ENCODE results near the gene AKAP1. TPM values are rescaled to one million over a fixed set of nuclear protein-coding genes. Genes with fewer than 3 reads are reported as not detected.

The AKAP1 gene
- total and polyA plus RNA-seq, 8 donors = 6.6 to 348 (median 59.4) TPM

DNA sequence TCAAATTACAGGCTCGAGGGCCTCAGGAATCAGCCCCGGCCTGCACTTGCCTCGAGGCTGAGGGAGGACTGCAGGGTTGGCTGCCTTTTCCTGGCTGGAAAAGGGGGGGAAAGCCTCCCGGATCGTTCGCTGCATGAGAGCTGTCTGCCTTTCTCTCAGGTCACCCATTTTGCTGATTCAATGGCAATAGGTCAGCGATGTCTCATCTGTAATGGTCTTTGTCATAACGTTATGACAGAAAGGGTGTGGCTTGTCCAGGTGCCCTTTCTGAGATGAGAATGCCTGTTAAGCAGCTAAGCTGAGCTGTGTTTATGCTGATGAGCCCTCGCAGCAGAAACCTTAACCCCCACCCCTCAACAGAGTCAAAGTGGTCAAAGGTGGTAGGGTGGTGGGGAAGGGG lies 81.8 kb downstream of the AKAP1 start:
- peaks cover 0 to 5% (median 0%) of the 10 kb centered on the region in 3 donors for H3K27me3 ChIP-seq
- H3K36me3 ChIP-seq = no peaks in the 10 kb centered on the region
- no peak for DNase-seq
- intact Hi-C loops (cut with DNase I; ENCODE audit: low total_unique reads) = no loop called here
- no peak overlapping the region for H3K4me3 ChIP-seq
- WGBS, 5 donors = 34 to 47% (median 40%) methylated on average over 9 of the region's 9 CpGs
- H3K4me1 ChIP-seq = no peaks in the 10 kb centered on the region
- no peaks in the 10 kb centered on the region for H3K9me3 ChIP-seq
- TF ChIP-seq POLR2AphosphoS5 (IDR thresholded peaks at IDR 0.05) = no peak
- TF ChIP-seq, protein P1, sequence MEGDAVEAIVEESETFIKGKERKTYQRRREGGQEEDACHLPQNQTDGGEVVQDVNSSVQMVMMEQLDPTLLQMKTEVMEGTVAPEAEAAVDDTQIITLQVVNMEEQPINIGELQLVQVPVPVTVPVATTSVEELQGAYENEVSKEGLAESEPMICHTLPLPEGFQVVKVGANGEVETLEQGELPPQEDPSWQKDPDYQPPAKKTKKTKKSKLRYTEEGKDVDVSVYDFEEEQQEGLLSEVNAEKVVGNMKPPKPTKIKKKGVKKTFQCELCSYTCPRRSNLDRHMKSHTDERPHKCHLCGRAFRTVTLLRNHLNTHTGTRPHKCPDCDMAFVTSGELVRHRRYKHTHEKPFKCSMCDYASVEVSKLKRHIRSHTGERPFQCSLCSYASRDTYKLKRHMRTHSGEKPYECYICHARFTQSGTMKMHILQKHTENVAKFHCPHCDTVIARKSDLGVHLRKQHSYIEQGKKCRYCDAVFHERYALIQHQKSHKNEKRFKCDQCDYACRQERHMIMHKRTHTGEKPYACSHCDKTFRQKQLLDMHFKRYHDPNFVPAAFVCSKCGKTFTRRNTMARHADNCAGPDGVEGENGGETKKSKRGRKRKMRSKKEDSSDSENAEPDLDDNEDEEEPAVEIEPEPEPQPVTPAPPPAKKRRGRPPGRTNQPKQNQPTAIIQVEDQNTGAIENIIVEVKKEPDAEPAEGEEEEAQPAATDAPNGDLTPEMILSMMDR (IDR thresholded peaks at IDR 0.05) = no peak
- TF ChIP-seq EP300 (IDR thresholded peaks at IDR 0.05) = no peak
- TF ChIP-seq POLR2A (IDR thresholded peaks at IDR 0.05) = no peak
- no peak overlapping the region for H3K27ac ChIP-seq

DNA sequence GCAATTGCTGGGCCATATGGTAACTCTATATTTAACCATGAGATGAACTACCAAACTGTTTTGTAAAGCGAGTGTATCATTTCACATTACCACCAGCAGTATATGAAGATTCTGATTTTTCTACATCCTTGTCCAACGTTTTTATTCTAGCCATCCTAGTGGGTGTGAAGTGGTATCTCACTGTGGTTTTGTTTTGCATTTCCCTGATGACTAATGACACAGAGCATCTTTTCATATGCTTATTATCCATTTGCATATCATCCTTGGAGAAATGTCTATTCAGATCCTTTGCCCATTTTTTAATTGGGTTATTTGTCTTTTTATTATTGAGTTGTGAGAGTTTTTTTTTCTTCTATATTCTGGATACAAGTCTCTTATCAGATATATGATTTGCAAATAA lies 83.6 kb downstream of the AKAP1 start:
- H3K27me3 ChIP-seq = peaks cover 0 to 5% (median 0%) of the 10 kb centered on the region in 3 donors
- H3K9me3 ChIP-seq = no peaks in the 10 kb centered on the region
- no peak for TF ChIP-seq EP300 (IDR thresholded peaks at IDR 0.05)
- TF ChIP-seq, protein P1 (IDR thresholded peaks at IDR 0.05) = no peak
- no peak for TF ChIP-seq POLR2AphosphoS5 (IDR thresholded peaks at IDR 0.05)
- TF ChIP-seq POLR2A (IDR thresholded peaks at IDR 0.05) = no peak
- DNase-seq = no peak
- H3K27ac ChIP-seq = no peak overlapping the region
- intact Hi-C loops (cut with DNase I; ENCODE audit: low total_unique reads) = no loop called here
- WGBS, 5 donors = 58 to 72% (median 64%) methylated on average over 2 of the region's 2 CpGs
- H3K4me3 ChIP-seq = no peak overlapping the region
- H3K36me3 ChIP-seq = no peaks in the 10 kb centered on the region
- H3K4me1 ChIP-seq = no peaks in the 10 kb centered on the region

DNA sequence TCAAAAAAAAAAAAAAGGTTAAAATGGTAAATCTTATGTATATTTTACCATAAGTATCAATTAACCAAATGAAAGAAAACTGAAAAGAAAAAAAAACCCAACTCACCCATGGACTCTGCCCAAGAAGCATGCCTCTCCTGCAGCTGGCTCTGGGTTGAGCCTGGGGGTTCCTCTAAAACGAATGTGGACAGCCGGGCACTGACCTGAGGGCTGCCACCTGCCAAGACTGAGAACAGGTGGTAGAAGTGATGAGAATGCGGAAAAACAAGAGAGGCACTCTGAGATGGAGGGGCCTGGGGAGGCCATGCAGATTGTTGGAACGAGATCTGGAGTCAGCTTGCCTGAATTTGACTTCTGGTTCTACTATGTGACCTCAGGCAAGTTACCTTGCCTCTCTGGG lies 85.8 kb downstream of the AKAP1 start:
- H3K36me3 ChIP-seq = no peaks in the 10 kb centered on the region
- H3K4me3 ChIP-seq = no peak overlapping the region
- intact Hi-C loops (cut with DNase I; ENCODE audit: low total_unique reads) = no loop called here
- WGBS, 5 donors = 56 to 70% (median 64%) methylated on average over 4 of the region's 4 CpGs
- peaks cover 0 to 9% (median 0%) of the 10 kb centered on the region in 3 donors for H3K27me3 ChIP-seq
- no peak for TF ChIP-seq POLR2A (IDR thresholded peaks at IDR 0.05)
- TF ChIP-seq, protein P1 (IDR thresholded peaks at IDR 0.05) = no peak
- TF ChIP-seq EP300 (IDR thresholded peaks at IDR 0.05) = no peak
- TF ChIP-seq POLR2AphosphoS5 (IDR thresholded peaks at IDR 0.05) = no peak
- H3K27ac ChIP-seq = no peak overlapping the region
- DNase-seq = no peak
- H3K4me1 ChIP-seq = no peaks in the 10 kb centered on the region
- no peaks in the 10 kb centered on the region for H3K9me3 ChIP-seq

Other genes starting within 250 kb of the AKAP1 start
- 100 to 1,000 TPM in 1 of 5 donors, 10 to 100 TPM in 4; 18.0 to 657 (median 76.7) TPM for gene TRIM25, start 171.2 kb upstream of the AKAP1 start, total RNA-seq
- 10 to 100 TPM in 2 of 3 donors, 1 to 10 TPM in 1; 7.2 to 11.7 (median 10.0) TPM for gene TRIM25, start 171.2 kb upstream of the AKAP1 start, polyA plus RNA-seq
- 10 to 100 TPM in 4 of 5 donors, 1 to 10 TPM in 1; 2.3 to 23.1 (median 16.5) TPM for gene COIL, start 124.2 kb upstream of the AKAP1 start, total RNA-seq
- 10 to 100 TPM in 1 of 3 donors, 1 to 10 TPM in 2; 7.3 to 10.1 (median 7.6) TPM for gene COIL, start 124.2 kb upstream of the AKAP1 start, polyA plus RNA-seq
- 10 to 100 TPM in 4 of 5 donors, 1 to 10 TPM in 1; 6.7 to 51.9 (median 46.0) TPM for gene SCPEP1, start 107.1 kb upstream of the AKAP1 start, total RNA-seq
- 10 to 100 TPM; 24.1 to 74.9 (median 25.7) TPM for gene SCPEP1, start 107.1 kb upstream of the AKAP1 start, polyA plus RNA-seq
- gene MSI2, start 171.3 kb downstream of the AKAP1 start, total RNA-seq = 10 to 100 TPM; 11.7 to 72.4 (median 30.8) TPM
- gene MSI2, start 171.3 kb downstream of the AKAP1 start, polyA plus RNA-seq = 10 to 100 TPM in 2 of 3 donors, 1 to 10 TPM in 1; 8.3 to 15.8 (median 10.7) TPM